ENCODE measurements around the gene KLHL29. TPM values are rescaled to one million over a fixed set of nuclear protein-coding genes. Genes with fewer than 3 reads are reported as not detected.

KLHL29 gene
- polyA plus RNA-seq, 1 of the 3 experiments (the other 2 are of a cell fraction), result 4.6 TPM

DNA sequence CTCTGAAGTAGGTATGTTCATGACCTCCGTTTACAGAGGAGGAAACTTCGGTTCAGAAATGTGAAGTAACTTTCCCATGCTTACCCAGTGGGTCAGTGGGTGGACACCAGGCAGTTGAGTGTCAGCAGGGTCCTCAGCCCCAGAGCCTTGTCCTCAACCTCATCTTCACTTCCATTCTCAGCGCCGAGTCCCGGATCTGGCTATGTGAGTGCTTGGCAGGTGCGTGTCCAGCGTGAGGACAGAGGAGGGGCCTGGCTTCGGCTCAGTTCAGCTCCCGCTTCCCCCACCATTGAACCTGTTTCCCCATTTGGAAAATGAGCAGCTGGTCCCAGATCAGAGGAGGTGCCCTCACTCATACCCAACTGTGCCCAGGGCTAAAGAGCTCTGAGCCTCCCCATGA is 274.3 kb downstream of the KLHL29 start:
- Histone ChIP-seq H3K4me3 (ENCODE audit: low read depth in 2 of 2, low read length in 1 of 2) (no peak overlapping the region), H3K4me1 (ENCODE audit: control insufficient read depth in 1 of 2, insufficient read depth in 2 of 2, low read depth in 1 of 2, low read length in 1 of 2) (peaks cover 0 to 15% of the 10 kb centered on the region in 2 experiments; a peak in 1 of 4 replicates), H3K36me3 (replicated peaks in 1 of 2; ENCODE audit: control insufficient read depth in 1 of 2, insufficient read depth in 2 of 2, low read length in 1 of 2) (no peaks in the 10 kb centered on the region), H2AFZ (ENCODE audit: low read depth) (no peak overlapping the region), H3K9me2 (no peaks in the 10 kb centered on the region), H3K27ac (ENCODE audit: low read depth in 2 of 2, low read length in 1 of 2) (no peak overlapping the region), H3K4me2 (no peak overlapping the region), H3K79me2 (ENCODE audit: insufficient read depth) (no peaks in the 10 kb centered on the region), H3K9ac (no peak overlapping the region), H4K20me1 (ENCODE audit: insufficient read depth) (no peaks in the 10 kb centered on the region), H3F3A (replicated peaks; ENCODE audit: insufficient read depth) (no peaks in the 10 kb centered on the region), H3K27me3 (ENCODE audit: insufficient read depth) (no peaks in the 10 kb centered on the region), H3K9me3 (no peaks in the 10 kb centered on the region)
- 94% methylated on average over 9 of the region's 9 CpGs for WGBS (ENCODE audit: low lambda C conversion rate)
- TF ChIP-seq, protein P1, sequence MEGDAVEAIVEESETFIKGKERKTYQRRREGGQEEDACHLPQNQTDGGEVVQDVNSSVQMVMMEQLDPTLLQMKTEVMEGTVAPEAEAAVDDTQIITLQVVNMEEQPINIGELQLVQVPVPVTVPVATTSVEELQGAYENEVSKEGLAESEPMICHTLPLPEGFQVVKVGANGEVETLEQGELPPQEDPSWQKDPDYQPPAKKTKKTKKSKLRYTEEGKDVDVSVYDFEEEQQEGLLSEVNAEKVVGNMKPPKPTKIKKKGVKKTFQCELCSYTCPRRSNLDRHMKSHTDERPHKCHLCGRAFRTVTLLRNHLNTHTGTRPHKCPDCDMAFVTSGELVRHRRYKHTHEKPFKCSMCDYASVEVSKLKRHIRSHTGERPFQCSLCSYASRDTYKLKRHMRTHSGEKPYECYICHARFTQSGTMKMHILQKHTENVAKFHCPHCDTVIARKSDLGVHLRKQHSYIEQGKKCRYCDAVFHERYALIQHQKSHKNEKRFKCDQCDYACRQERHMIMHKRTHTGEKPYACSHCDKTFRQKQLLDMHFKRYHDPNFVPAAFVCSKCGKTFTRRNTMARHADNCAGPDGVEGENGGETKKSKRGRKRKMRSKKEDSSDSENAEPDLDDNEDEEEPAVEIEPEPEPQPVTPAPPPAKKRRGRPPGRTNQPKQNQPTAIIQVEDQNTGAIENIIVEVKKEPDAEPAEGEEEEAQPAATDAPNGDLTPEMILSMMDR (IDR thresholded peaks at IDR 0.05), result no peak
- TF ChIP-seq CHD2 (IDR thresholded peaks at IDR 0.05; ENCODE audit: low read length, partially characterized antibody) (no peak), TEAD4 (IDR thresholded peaks at IDR 0.05; ENCODE audit: borderline replicate concordance, insufficient read depth) (no peak), MXI1 (IDR thresholded peaks at IDR 0.05; ENCODE audit: low read depth, low read length) (no peak), NFIC (IDR thresholded peaks at IDR 0.05; ENCODE audit: borderline replicate concordance) (no peak), EZH2phosphoT487 (IDR thresholded peaks at IDR 0.05; ENCODE audit: borderline replicate concordance, low read depth) (no peak), FOXJ3 (CRISPR knock-in tag; IDR thresholded peaks at IDR 0.05) (no peak), GATA2 (CRISPR knock-in tag; IDR thresholded peaks at IDR 0.05) (no peak), JUND (IDR thresholded peaks at IDR 0.05) (no peak), POLR2AphosphoS5 (IDR thresholded peaks at IDR 0.05; ENCODE audit: low read depth, low read length) (no peak), NRF1 (IDR thresholded peaks at IDR 0.05; ENCODE audit: low read depth, low read length) (no peak)
- TF ChIP-seq, protein P2, sequence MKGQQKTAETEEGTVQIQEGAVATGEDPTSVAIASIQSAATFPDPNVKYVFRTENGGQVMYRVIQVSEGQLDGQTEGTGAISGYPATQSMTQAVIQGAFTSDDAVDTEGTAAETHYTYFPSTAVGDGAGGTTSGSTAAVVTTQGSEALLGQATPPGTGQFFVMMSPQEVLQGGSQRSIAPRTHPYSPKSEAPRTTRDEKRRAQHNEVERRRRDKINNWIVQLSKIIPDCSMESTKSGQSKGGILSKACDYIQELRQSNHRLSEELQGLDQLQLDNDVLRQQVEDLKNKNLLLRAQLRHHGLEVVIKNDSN (IDR thresholded peaks at IDR 0.05; ENCODE audit: borderline replicate concordance, low read depth), result no peak
- TF ChIP-seq, protein P3, sequence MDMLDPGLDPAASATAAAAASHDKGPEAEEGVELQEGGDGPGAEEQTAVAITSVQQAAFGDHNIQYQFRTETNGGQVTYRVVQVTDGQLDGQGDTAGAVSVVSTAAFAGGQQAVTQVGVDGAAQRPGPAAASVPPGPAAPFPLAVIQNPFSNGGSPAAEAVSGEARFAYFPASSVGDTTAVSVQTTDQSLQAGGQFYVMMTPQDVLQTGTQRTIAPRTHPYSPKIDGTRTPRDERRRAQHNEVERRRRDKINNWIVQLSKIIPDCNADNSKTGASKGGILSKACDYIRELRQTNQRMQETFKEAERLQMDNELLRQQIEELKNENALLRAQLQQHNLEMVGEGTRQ (IDR thresholded peaks at IDR 0.05; ENCODE audit: borderline replicate concordance, low read depth, low read length), result no peak
- TF ChIP-seq, protein P4, sequence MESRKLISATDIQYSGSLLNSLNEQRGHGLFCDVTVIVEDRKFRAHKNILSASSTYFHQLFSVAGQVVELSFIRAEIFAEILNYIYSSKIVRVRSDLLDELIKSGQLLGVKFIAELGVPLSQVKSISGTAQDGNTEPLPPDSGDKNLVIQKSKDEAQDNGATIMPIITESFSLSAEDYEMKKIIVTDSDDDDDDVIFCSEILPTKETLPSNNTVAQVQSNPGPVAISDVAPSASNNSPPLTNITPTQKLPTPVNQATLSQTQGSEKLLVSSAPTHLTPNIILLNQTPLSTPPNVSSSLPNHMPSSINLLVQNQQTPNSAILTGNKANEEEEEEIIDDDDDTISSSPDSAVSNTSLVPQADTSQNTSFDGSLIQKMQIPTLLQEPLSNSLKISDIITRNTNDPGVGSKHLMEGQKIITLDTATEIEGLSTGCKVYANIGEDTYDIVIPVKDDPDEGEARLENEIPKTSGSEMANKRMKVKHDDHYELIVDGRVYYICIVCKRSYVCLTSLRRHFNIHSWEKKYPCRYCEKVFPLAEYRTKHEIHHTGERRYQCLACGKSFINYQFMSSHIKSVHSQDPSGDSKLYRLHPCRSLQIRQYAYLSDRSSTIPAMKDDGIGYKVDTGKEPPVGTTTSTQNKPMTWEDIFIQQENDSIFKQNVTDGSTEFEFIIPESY (IDR thresholded peaks at IDR 0.05; ENCODE audit: borderline replicate concordance, low read depth), result no peak
- TF ChIP-seq, protein P5, sequence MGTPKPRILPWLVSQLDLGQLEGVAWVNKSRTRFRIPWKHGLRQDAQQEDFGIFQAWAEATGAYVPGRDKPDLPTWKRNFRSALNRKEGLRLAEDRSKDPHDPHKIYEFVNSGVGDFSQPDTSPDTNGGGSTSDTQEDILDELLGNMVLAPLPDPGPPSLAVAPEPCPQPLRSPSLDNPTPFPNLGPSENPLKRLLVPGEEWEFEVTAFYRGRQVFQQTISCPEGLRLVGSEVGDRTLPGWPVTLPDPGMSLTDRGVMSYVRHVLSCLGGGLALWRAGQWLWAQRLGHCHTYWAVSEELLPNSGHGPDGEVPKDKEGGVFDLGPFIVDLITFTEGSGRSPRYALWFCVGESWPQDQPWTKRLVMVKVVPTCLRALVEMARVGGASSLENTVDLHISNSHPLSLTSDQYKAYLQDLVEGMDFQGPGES (IDR thresholded peaks at IDR 0.05; ENCODE audit: low read depth, low read length), result no peak
- ChIA-PET CTCF (no interaction called here), POLR2A (no interaction called here)
- DNase-seq, result no peak

Measured in SK-N-SH (cell line).